Measurements from ENCODE around the gene RAD23A. TPM values are rescaled to one million over a fixed set of nuclear protein-coding genes. Genes with fewer than 3 reads are reported as not detected.

The RAD23A gene
- total RNA-seq, 4 donors from 2014 or later = 72.0 to 128 (median 101) TPM

- no peak for TF ChIP-seq POLR2A (IDR thresholded peaks at IDR 0.05)
- TF ChIP-seq CTCF (IDR thresholded peaks at IDR 0.05) = no peak
- intact Hi-C loops (cut with DNase I) = loop anchor here (2.0 kb wide), 1 partner anchor 79 kb away; the partner anchor contains the start of gene KLF1
- Histone ChIP-seq H3K4me3 (replicated peaks in 1 of 3) (peak overlapping the region in 1 of 3 donors; percentile 36), H3K36me3 (no peaks in the 10 kb centered on the region), H3K27ac (peak overlapping the region in 2 of 3 donors; percentile 51 to 69), H3K4me1 (peaks cover 7 to 8% of the 10 kb centered on the region in 2 donors), H3K27me3 (no peaks in the 10 kb centered on the region), H3K9me3 (no peaks in the 10 kb centered on the region)
- DNase-seq = no peak
- WGBS, 2 donors = 53 to 54% methylated on average over 8 of the region's 8 CpGs
These were observed 20.1 kb downstream of the RAD23A start for GRCh38 chr19:12965812-12966135.

- WGBS, 2 donors = 92 to 93% methylated on average over 5 of the region's 5 CpGs
- Histone ChIP-seq H3K4me1 (peaks cover 7 to 8% of the 10 kb centered on the region in 2 donors), H3K27ac (no peak overlapping the region), H3K9me3 (no peaks in the 10 kb centered on the region), H3K27me3 (no peaks in the 10 kb centered on the region), H3K4me3 (replicated peaks in 1 of 3) (no peak overlapping the region), H3K36me3 (no peaks in the 10 kb centered on the region)
- TF ChIP-seq POLR2A (IDR thresholded peaks at IDR 0.05) (no peak), CTCF (IDR thresholded peaks at IDR 0.05) (no peak)
- intact Hi-C loops (cut with DNase I) = no loop called here
- DNase-seq = no peak
These were observed 22.2 kb downstream of the RAD23A start for GRCh38 chr19:12967907-12968306.

GRCh38 chr19:12969292-12969988, 23.8 kb downstream of the RAD23A start, which contains the start of gene DAND5:
Gene DAND5 (plus strand): TSS chr19:12969576. CDS start chr19:12969661, 85 bp downstream.
- intact Hi-C loops (cut with DNase I) = no loop called here
- TF ChIP-seq CTCF (IDR thresholded peaks at IDR 0.05) (no peak), POLR2A (IDR thresholded peaks at IDR 0.05) (no peak)
- Histone ChIP-seq H3K9me3 (no peaks in the 10 kb centered on the region), H3K4me3 (replicated peaks in 1 of 3) (no peak within 1 kb of the TSS), H3K27me3 (no peaks in the 10 kb centered on the region), H3K36me3 (no peaks in the 10 kb centered on the region), H3K4me1 (peaks cover 7 to 8% of the 10 kb centered on the region in 2 donors), H3K27ac (peak within 1 kb of the TSS in 1 of 3 donors; percentile 18)
- peak; percentile 64 to 68 for DNase-seq
- WGBS, 2 donors = 53 to 62% methylated on average over 4 to 13 of the region's 14 CpGs

GRCh38 chr19:12970070-12970820, 24.6 kb downstream of the RAD23A start:
- DNase-seq = no peak
- intact Hi-C loops (cut with DNase I) = loop anchor here (10.0 kb wide), 2 partner anchors 265 to 295 kb away; no protein-coding TSS in a partner anchor
- Histone ChIP-seq H3K36me3 (no peaks in the 10 kb centered on the region), H3K4me1 (peaks cover 7 to 8% of the 10 kb centered on the region in 2 donors), H3K4me3 (replicated peaks in 1 of 3) (no peak overlapping the region), H3K9me3 (no peaks in the 10 kb centered on the region), H3K27me3 (no peaks in the 10 kb centered on the region), H3K27ac (peak overlapping the region in 1 of 3 donors; percentile 18)
- 92% methylated on average over 7 of the region's 7 CpGs for WGBS, 2 donors
- TF ChIP-seq CTCF (IDR thresholded peaks at IDR 0.05) (no peak), POLR2A (IDR thresholded peaks at IDR 0.05) (no peak)

- Histone ChIP-seq H3K4me1 (peaks cover 6 to 7% of the 10 kb centered on the region in 2 donors), H3K9me3 (no peaks in the 10 kb centered on the region), H3K36me3 (no peaks in the 10 kb centered on the region), H3K27ac (no peak overlapping the region), H3K4me3 (replicated peaks in 1 of 3) (no peak overlapping the region), H3K27me3 (no peaks in the 10 kb centered on the region)
- TF ChIP-seq POLR2A (IDR thresholded peaks at IDR 0.05) (no peak), CTCF (IDR thresholded peaks at IDR 0.05) (no peak)
- DNase-seq = no peak
- WGBS, 2 donors = 90 to 93% methylated on average over 16 of the region's 16 CpGs
- intact Hi-C loops (cut with DNase I) = loop anchor here (10.0 kb wide), 2 partner anchors 262 to 292 kb away; no protein-coding TSS in a partner anchor
These were observed 27.6 kb downstream of the RAD23A start for GRCh38 chr19:12973236-12973635.

All from thyroid gland (tissue), 4 donors.